ENCODE results near the gene SATB1. TPM values are rescaled to one million over a fixed set of nuclear protein-coding genes. Genes with fewer than 3 reads are reported as not detected.

SATB1 gene
- total RNA-seq, 1 experiment from 2014 or later, result 28.7 TPM

DNA sequence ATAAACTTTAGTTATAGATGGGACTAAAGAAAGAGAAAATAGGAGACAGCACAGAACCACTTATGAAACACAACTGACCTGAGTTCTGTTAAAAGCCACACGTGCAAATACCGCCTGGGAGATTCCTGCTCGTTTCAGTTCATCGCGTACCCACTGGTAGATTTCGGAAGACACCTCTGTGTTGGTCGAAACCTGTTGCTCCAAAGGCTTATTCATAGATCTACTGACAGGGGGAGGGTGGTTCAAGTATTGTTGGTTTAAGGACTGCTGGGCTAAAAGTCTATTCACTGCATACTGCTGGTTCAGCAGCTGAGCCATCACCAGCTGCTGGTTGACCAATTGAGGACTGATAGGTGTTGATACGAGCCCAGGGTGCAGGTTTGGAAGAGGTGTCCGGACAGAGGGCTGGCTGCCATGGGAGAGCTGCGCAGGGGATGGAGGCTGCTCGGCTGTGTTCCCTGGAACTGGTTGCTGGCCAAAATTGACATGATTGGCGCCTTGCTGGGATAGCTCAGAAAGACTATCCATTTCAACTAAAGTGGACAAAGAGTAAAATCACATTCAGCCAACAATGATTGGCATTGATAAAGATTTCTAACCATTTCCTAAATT lies 30.6 kb downstream of the SATB1 start:
- Histone ChIP-seq H3K9me3 (ENCODE audit: insufficient read depth, low read depth) (no peaks in the 10 kb centered on the region), H4K20me1 (ENCODE audit: insufficient read depth) (no peaks in the 10 kb centered on the region), H3K79me2 (ENCODE audit: low read depth) (no peaks in the 10 kb centered on the region), H3F3A (ENCODE audit: insufficient read depth, low read depth) (no peaks in the 10 kb centered on the region), H3K27ac (no peak overlapping the region), H3K4me2 (no peak overlapping the region), H3K27me3 (ENCODE audit: insufficient read depth, low read depth) (no peaks in the 10 kb centered on the region), H2AFZ (no peak overlapping the region), H3K36me3 (ENCODE audit: low read depth) (0 out of 2 replicates have a peak, but pooled peaks cover 4% of the 10 kb centered on the region), H3K4me1 (replicated peaks; ENCODE audit: insufficient read depth) (no peaks in the 10 kb centered on the region), H3K9me2 (ENCODE audit: insufficient read depth) (no peaks in the 10 kb centered on the region), H3K4me3 (no peak overlapping the region)
- POLR2A ChIA-PET (ENCODE audit: unreplicated experiment), result no interaction called here
- DNase-seq, result no peak
- BruUV-seq (replicated peaks), result no TSS peak
- CTCF ChIA-PET, result no interaction called here
- TF ChIP-seq EZH2 (IDR thresholded peaks at IDR 0.05; ENCODE audit: low read depth), result no peak
- TF ChIP-seq CTCF (conservative IDR thresholded peaks at IDR 0.05), result no peak
- intact Hi-C loops (cut with micrococcal nuclease; ENCODE audit: unreplicated experiment), result no loop called here

- TF ChIP-seq CTCF (conservative IDR thresholded peaks at IDR 0.05), result no peak
- no peak for TF ChIP-seq EZH2 (IDR thresholded peaks at IDR 0.05; ENCODE audit: low read depth)
- no peak overlapping the region for H3K27ac ChIP-seq
- H4K20me1 ChIP-seq (ENCODE audit: insufficient read depth), result no peaks in the 10 kb centered on the region
- H3K36me3 ChIP-seq (ENCODE audit: low read depth), result 0 out of 2 replicates have a peak, but pooled peaks cover 4% of the 10 kb centered on the region
- no peaks in the 10 kb centered on the region for H3K4me1 ChIP-seq (replicated peaks; ENCODE audit: insufficient read depth)
- H3K79me2 ChIP-seq (ENCODE audit: low read depth), result no peaks in the 10 kb centered on the region
- H3K4me2 ChIP-seq, result no peak overlapping the region
- ChIA-PET CTCF (no interaction called here), POLR2A (ENCODE audit: unreplicated experiment) (no interaction called here)
- intact Hi-C loops (cut with micrococcal nuclease; ENCODE audit: unreplicated experiment), result no loop called here
- no peak overlapping the region for H3K4me3 ChIP-seq
- no peaks in the 10 kb centered on the region for H3K9me2 ChIP-seq (ENCODE audit: insufficient read depth)
- no peaks in the 10 kb centered on the region for H3K27me3 ChIP-seq (ENCODE audit: insufficient read depth, low read depth)
- no peaks in the 10 kb centered on the region for H3F3A ChIP-seq (ENCODE audit: insufficient read depth, low read depth)
- H3K9me3 ChIP-seq (ENCODE audit: insufficient read depth, low read depth), result no peaks in the 10 kb centered on the region
- DNase-seq, result no peak
- no peak overlapping the region for H2AFZ ChIP-seq
- no TSS peak for BruUV-seq (replicated peaks)
Observed at GRCh38 chr3:18393906-18394305, 31.2 kb downstream of the SATB1 start.

DNA sequence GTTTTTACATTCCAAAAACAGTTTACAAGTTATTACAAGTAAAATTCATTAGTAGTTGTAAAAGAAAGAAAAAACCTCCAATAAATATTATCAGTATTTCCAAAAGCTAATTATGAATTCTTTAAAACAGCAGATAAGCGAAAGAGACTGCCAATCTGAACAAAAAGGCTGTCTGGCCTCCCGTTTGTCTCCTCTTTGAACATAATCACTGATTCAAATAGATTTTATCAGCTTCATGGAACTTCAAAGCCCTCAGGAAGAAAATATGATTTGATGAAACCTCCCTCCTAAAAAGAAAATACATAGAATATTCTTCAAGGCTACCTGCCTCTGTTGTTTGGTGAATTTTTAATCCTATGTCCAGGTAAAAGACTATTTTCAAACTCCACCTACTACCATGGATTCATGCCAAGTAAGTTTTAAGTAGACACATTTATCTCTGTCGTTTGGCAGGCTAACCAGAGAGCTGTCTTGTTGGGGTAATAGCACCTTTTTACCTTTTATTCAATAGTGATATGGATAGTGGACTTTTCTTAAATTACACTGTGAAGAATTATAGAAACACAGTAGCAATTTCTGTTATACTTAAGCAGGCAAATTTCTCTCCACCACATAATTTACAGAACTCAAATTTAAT lies 35.0 kb downstream of the SATB1 start:
- intact Hi-C loops (cut with micrococcal nuclease; ENCODE audit: unreplicated experiment), result no loop called here
- no peaks in the 10 kb centered on the region for H3K27me3 ChIP-seq (ENCODE audit: insufficient read depth, low read depth)
- no peak overlapping the region for H2AFZ ChIP-seq
- ChIA-PET POLR2A (ENCODE audit: unreplicated experiment) (no interaction called here), CTCF (interaction anchor here (0.6 kb wide), 1 partner anchor 1816 kb away, joined by 4 read pairs; no protein-coding TSS in a partner anchor)
- no TSS peak for BruUV-seq (replicated peaks)
- no peak for TF ChIP-seq EZH2 (IDR thresholded peaks at IDR 0.05; ENCODE audit: low read depth)
- no peak for TF ChIP-seq CTCF (conservative IDR thresholded peaks at IDR 0.05)
- no peaks in the 10 kb centered on the region for H3F3A ChIP-seq (ENCODE audit: insufficient read depth, low read depth)
- H3K4me2 ChIP-seq, result no peak overlapping the region
- no peak overlapping the region for H3K27ac ChIP-seq
- no peaks in the 10 kb centered on the region for H3K9me3 ChIP-seq (ENCODE audit: insufficient read depth, low read depth)
- DNase-seq, result no peak
- H3K4me3 ChIP-seq, result no peak overlapping the region
- H3K36me3 ChIP-seq (ENCODE audit: low read depth), result no peaks in the 10 kb centered on the region
- H4K20me1 ChIP-seq (ENCODE audit: insufficient read depth), result no peaks in the 10 kb centered on the region
- H3K4me1 ChIP-seq (replicated peaks; ENCODE audit: insufficient read depth), result no peaks in the 10 kb centered on the region
- no peaks in the 10 kb centered on the region for H3K9me2 ChIP-seq (ENCODE audit: insufficient read depth)
- no peaks in the 10 kb centered on the region for H3K79me2 ChIP-seq (ENCODE audit: low read depth)

Data from PC-9 (cell line).